Hepatocyte (in vitro differentiated cells): ENCODE measurements around the gene VSIR.

Source experiments
- EZH2 ChIP-seq: fragments of 200-600 bp; sonication (generic); IDR thresholded peaks from 2 replicates; pipeline ENCODE4 v1.6.1; 2016; ENCODE audit warnings: antibody characterized with exemption, mild to moderate bottlenecking, borderline replicate concordance
- EZH2phosphoT487 ChIP-seq: fragments of 200-600 bp; sonication (generic); IDR thresholded peaks from one replicate; pipeline ENCODE4 v1.6.1; 2018; ENCODE audit warnings: antibody characterized with exemption, mild to moderate bottlenecking, low read depth, moderate library complexity; ENCODE audit not compliant: unreplicated experiment, severe bottlenecking
- TF ChIP-seq, protein P1 (sequence below): fragments of 200-600 bp; sonication (generic); IDR thresholded peaks from 2 replicates; pipeline ENCODE4 v1.5.1; 2016; ENCODE audit warnings: antibody characterized with exemption, mild to moderate bottlenecking; ENCODE audit not compliant: poor library complexity

DNA sequence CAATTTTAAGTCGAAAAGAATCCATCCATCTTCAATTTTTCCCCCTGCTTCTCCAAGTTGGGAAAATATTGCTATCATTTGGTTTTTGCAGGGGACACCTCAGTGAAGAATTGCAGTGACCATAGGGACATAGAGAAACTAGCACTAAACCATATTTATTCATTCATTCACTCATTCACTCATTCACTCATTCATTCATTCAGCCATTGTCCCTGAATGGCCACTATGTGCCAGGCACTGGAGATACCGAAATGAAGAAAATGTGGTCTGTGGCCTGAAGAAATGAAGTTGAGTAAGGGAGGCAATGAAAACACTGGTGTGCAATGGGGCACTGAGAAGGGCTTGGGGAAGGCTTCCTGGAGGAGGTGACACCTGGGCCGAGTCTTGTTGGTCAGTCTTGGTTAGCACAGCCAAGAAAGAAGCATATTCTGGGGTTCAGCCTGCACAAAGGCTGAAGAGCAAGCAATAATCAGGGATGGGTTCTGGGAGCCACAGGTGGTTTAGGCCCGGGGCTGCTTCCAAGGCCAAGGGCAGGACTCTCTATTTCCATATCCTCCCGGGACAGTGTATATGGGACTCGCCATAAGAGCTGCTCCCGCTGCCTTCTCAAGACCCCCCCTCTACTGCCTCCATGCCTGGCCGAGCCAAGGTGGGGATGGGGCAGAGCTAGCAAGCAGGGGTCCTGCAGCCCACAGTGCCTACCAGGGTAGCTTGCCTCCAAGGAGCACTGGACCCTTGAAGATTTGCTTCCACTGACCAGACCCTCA is 28.2 kb downstream of the VSIR start:
- TF ChIP-seq, protein P1, sequence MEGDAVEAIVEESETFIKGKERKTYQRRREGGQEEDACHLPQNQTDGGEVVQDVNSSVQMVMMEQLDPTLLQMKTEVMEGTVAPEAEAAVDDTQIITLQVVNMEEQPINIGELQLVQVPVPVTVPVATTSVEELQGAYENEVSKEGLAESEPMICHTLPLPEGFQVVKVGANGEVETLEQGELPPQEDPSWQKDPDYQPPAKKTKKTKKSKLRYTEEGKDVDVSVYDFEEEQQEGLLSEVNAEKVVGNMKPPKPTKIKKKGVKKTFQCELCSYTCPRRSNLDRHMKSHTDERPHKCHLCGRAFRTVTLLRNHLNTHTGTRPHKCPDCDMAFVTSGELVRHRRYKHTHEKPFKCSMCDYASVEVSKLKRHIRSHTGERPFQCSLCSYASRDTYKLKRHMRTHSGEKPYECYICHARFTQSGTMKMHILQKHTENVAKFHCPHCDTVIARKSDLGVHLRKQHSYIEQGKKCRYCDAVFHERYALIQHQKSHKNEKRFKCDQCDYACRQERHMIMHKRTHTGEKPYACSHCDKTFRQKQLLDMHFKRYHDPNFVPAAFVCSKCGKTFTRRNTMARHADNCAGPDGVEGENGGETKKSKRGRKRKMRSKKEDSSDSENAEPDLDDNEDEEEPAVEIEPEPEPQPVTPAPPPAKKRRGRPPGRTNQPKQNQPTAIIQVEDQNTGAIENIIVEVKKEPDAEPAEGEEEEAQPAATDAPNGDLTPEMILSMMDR, result no peak
- TF ChIP-seq EZH2phosphoT487, result no peak
- no peak for TF ChIP-seq EZH2
